AG10803 (cell line): ENCODE measurements around the gene PAF1.
A peak's percentile ranks its signal among the peaks of the same experiment; 100 is the strongest.

ENCODE experiments used
- DNase-seq: peaks from one replicate; pipeline ENCODE4 v3.0.0; 2010; ENCODE audit warnings: low read depth
- H3K4me3 ChIP-seq: 2 replicates; pipeline ENCODE4 v1.5.1; 2011; ENCODE audit warnings: mild to moderate bottlenecking, low read length, control low read depth
- CTCF ChIP-seq: conservative IDR thresholded peaks from 2 replicates; pipeline ENCODE4 v1.5.1; 2011; ENCODE audit warnings: mild to moderate bottlenecking, low read length, control low read depth, inconsistent platforms

The PAF1 gene

GRCh38 chr19:39416152-39417120 lies 25.5 kb upstream of the PAF1 start:
- TF ChIP-seq CTCF: no peak
- no peak for DNase-seq
- no peak overlapping the region; the same call in 1 of the 2 replicates for H3K4me3 ChIP-seq

DNA sequence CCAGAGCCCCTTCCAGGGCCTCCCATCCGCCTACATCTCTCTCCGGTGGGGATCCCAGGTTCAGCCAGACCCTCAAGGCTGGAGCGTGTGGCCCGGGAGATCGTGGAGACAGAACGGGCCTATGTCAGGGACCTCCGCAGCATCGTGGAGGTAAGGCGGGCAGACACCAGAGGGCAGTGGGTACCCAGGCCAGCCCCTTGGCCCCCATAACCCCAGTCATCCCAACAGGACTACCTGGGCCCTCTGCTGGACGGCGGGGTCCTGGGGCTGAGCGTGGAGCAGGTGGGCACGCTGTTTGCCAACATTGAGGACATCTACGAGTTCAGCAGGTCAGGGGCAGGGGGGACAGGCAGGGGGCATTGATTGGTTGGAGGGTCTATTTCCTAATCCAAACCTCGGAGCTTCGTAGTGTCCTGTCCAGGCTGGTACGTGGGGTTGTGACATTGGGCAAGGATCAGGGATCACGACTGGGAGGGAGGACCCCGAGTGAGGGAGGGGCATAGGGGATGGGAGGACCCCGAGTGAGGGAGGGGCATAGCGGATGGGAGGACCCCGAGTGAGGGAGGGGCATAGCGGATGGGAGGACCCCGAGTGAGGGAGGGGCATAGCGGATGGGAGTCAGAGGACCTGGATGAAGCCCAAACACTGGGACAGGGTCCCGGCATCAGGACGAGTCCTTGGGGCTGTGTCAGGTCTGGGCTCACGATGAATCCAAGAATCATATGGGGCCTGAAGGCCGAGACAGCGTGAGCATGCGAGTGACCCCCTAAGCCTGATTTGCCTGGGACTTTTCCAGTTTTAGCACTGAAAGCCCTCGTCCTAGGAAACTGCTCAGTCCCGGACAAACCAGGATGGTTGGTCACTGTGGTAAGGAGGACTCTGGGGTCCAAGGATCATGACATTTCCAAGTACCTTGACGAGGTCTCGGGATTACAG lies 24.5 kb upstream of the PAF1 start:
- peak overlapping the region; percentile 87 for H3K4me3 ChIP-seq
- no peak for TF ChIP-seq CTCF
- no peak for DNase-seq

DNA sequence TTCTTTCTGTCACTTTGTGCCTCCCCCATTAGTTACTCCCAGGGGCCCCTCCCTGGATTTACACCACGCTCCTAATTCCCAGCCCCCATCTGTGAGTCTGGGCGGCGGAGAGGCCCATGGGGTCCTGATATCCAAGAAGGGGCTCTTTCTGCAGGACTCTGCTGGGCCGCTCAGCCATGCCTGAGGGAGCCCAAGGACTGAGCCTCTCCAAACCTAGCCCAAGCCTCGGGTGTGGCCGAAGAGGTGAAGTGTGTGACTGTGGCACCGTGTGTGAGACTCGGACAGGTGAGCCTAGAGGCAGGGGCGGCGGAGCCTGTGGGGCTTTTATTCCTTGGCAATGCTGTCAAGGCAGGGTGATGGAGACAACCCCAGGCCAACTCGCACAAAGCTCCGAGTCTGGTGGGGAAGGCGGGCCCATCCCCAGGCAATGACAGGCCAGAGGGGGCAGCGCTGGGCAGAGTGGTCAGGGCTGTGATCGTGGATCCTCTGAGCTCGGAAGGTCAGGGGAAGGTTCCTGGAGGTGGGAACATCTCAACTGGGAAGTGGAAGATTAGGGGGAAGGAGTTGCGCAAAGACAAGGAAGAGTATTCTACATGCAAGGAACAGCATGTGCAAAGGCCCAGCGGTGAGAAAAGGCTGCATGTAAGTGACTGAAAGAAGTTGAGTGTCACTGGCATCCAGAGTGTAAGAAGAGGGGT lies 23.2 kb upstream of the PAF1 start:
- peak; percentile 40 for DNase-seq
- peak overlapping the region; percentile 87 for H3K4me3 ChIP-seq
- TF ChIP-seq CTCF: peak; percentile 43

DNA sequence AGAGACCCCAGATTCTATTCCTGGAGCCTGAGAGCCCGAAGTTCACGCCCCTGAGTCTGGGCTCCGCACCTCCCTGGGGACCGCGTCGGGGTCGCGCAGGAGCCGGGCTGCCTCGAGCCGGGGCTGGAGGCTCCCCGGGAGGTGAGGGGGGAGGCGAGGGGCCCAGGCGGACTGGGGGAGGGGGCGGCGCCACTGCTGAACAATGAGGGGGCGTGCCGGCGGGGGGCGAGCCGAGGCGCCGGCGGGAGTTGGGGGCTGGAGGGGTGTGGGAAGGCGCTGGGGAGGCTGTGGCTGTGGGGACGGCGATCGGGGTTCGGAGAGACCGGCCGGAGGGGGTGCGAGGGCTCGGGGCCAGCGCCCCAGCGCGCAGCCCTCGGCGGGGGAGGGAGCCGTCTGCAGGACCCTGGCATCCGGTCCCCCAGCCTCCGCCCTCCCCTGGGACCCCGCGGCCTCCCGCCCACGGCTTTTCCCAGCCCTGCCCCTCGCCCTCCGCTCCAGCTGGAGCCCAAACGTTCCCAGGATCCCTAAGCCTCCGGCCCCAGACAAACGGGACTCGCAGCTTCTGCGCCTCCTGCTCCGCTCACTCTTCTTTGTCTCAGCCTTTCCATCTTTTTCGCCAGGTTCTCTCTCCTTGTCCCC lies 22.5 kb upstream of the PAF1 start:
- no peak for TF ChIP-seq CTCF
- peak overlapping the region; percentile 87 for H3K4me3 ChIP-seq
- peak; percentile 67 for DNase-seq

- DNase-seq: no peak
- H3K4me3 ChIP-seq: peak overlapping the region; percentile 87
- TF ChIP-seq CTCF: no peak
Measured at GRCh38 chr19:39412867-39413271, 22.0 kb upstream of the PAF1 start.

GRCh38 chr19:39412100-39412866 lies 21.4 kb upstream of the PAF1 start, which contains the start of gene PLEKHG2:
TSS of gene PLEKHG2 (plus strand) at chr19:39412669. CDS start at chr19:39414087, 1,418 bp downstream.
- peak; percentile 69 for TF ChIP-seq CTCF
- peak; percentile 100 for DNase-seq
- peak within 1 kb of the TSS; percentile 87 for H3K4me3 ChIP-seq
